Upper lobe of left lung (tissue), 6 donors: ENCODE data around the gene CLASP1. TPM values are rescaled to one million over a fixed set of nuclear protein-coding genes. Genes with fewer than 3 reads are reported as not detected.
A peak's percentile ranks its signal among the peaks of the same experiment; 100 is the strongest.
"Not testable (repeated sequence)": the region's sequence is repeated elsewhere in the genome, so short reads cannot be mapped to it uniquely, and the experiment has no call there.

Source experiments
- ATAC-seq, 2 donors: fragments of 200-7000 bp; cut with Tn5 transposase; one replicate each; pipeline ENCODE4 v1.9.1; 2022; ENCODE audit warnings: mild to moderate bottlenecking in 2 of 2, moderate library complexity in 2 of 2; ENCODE audit not compliant: low FRiP score in 2 of 2
- DNase-seq, 2 donors: peaks; one replicate each; pipeline ENCODE4 v3.0.0-alpha.2; 2019 to 2020
- H3K27ac ChIP-seq, 4 donors: fragments of 200-600 bp; sonication (generic); one replicate each; pipeline ENCODE4 v1.5.1; 2016 to 2019
- H3K27me3 ChIP-seq, 4 donors: fragments of 200-600 bp; sonication (generic); one replicate each; pipeline ENCODE4 v1.5.1; 2017 to 2019
- H3K36me3 ChIP-seq, 4 donors: fragments of 200-600 bp; sonication (generic); one replicate each; pipeline ENCODE4 v1.5.1; 2016 to 2019
- H3K4me1 ChIP-seq, 4 donors: fragments of 200-600 bp; sonication (generic); one replicate each; pipeline ENCODE4 v1.5.1; 2018 to 2019
- H3K4me3 ChIP-seq, 4 donors: fragments of 200-600 bp; sonication (generic); one replicate each; pipeline ENCODE4 v1.5.1; 2017 to 2019; ENCODE audit warnings: mild to moderate bottlenecking in 2 of 4, moderate library complexity in 1 of 4
- H3K9me3 ChIP-seq, 4 donors: fragments of 200-600 bp; sonication (generic); one replicate each; pipeline ENCODE4 v1.5.1; 2018 to 2019
- CTCF ChIP-seq, 6 experiments: fragments of 450-650 bp in 4 of 6; fragments of 200-600 bp in 2 of 6; sonication (generic) in 2 of 6; IDR thresholded peaks; one replicate each; pipeline ENCODE4 v1.5.1; 2016 to 2019; ENCODE audit warnings: antibody characterized with exemption in 6 of 6
- EP300 ChIP-seq, 4 donors: sonication (generic); formaldehyde crosslinking; IDR thresholded peaks; one replicate each; pipeline ENCODE4 v1.5.1; 2017; ENCODE audit warnings: antibody characterized with exemption in 4 of 4, control low read depth in 2 of 4
- POLR2A ChIP-seq, 4 donors: fragments of 450-650 bp; IDR thresholded peaks; one replicate each; pipeline ENCODE4 v1.5.1; 2016 to 2017; ENCODE audit warnings: antibody characterized with exemption in 4 of 4, mild to moderate bottlenecking in 2 of 4
- POLR2AphosphoS5 ChIP-seq, 2 donors: sonication (generic); formaldehyde crosslinking; IDR thresholded peaks; one replicate each; pipeline ENCODE4 v1.5.1; 2017; ENCODE audit warnings: antibody characterized with exemption in 2 of 2
- WGBS, 2 donors: methylation state at CpG; one replicate each; pipeline ENCODE4 v1.1.5; 2017 to 2018; 5-methylcytosine and 5-hydroxymethylcytosine counted together
- total RNA-seq, 6 donors: library from RNA; depleted of rRNA in 4 of 6; stranded (reverse); fragments of >200 nt in 4 of 6; gene quantifications; one replicate each; pipeline versions ENCODE4 v1.1.0 to v1.2.1, GENCODE V29; 2016 to 2021
- donor health status: DM: no; HTN: no; CAD: no; lungs with moderate emphysema.
- donor health status: DM: no; HTN: yes; CAD: no; lungs with severe emphysema.

CLASP1 gene
- total RNA-seq, 6 donors from 2014 or later, result 36.3 to 95.3 (median 46.8) TPM

DNA sequence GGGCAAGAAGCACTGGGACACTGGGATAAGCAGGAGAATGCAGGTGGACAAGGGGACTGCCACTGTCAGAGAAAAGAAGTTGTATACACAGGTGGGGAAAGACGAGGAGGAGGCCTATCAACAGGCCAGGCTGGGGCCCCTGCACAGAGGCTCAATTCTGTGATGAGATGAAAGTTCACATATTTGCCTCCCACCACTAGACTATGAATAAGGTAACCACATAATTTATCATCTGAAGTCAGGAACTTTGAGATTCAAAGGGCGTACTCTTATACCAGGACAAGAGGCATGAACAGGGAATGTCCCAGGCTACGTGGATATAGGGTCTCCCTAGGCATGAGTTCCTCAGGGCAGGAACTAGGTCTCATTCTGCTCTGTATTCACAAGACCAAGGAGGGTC is 84.4 kb downstream of the CLASP1 start:
- WGBS, 2 donors, result 88 to 99% methylated on average over 3 of the region's 3 CpGs
- H3K27ac ChIP-seq, result no peak overlapping the region
- TF ChIP-seq POLR2A (IDR thresholded peaks at IDR 0.05) (no peak), EP300 (IDR thresholded peaks at IDR 0.05) (no peak), POLR2AphosphoS5 (IDR thresholded peaks at IDR 0.05) (no peak), CTCF (IDR thresholded peaks at IDR 0.05) (no peak)
- no peaks in the 10 kb centered on the region for H3K27me3 ChIP-seq
- H3K9me3 ChIP-seq, result no peaks in the 10 kb centered on the region
- no peak for DNase-seq
- H3K4me3 ChIP-seq, result no peak overlapping the region
- no peak for ATAC-seq
- H3K4me1 ChIP-seq, result peaks cover 0 to 16% (median 6%) of the 10 kb centered on the region in 4 donors
- no peaks in the 10 kb centered on the region for H3K36me3 ChIP-seq

- 81 to 90% methylated on average over 1 of the region's 1 CpG for WGBS, 2 donors
- H3K36me3 ChIP-seq, H3K27me3 ChIP-seq, ATAC-seq, H3K9me3 ChIP-seq, DNase-seq, H3K4me3 ChIP-seq, H3K27ac ChIP-seq: not testable (repeated sequence)
- H3K4me1 ChIP-seq, result peaks cover 0 to 16% (median 6%) of the 10 kb centered on the region in 4 donors
Measured at GRCh38 chr2:121563754-121564153, 85.5 kb downstream of the CLASP1 start.

DNA sequence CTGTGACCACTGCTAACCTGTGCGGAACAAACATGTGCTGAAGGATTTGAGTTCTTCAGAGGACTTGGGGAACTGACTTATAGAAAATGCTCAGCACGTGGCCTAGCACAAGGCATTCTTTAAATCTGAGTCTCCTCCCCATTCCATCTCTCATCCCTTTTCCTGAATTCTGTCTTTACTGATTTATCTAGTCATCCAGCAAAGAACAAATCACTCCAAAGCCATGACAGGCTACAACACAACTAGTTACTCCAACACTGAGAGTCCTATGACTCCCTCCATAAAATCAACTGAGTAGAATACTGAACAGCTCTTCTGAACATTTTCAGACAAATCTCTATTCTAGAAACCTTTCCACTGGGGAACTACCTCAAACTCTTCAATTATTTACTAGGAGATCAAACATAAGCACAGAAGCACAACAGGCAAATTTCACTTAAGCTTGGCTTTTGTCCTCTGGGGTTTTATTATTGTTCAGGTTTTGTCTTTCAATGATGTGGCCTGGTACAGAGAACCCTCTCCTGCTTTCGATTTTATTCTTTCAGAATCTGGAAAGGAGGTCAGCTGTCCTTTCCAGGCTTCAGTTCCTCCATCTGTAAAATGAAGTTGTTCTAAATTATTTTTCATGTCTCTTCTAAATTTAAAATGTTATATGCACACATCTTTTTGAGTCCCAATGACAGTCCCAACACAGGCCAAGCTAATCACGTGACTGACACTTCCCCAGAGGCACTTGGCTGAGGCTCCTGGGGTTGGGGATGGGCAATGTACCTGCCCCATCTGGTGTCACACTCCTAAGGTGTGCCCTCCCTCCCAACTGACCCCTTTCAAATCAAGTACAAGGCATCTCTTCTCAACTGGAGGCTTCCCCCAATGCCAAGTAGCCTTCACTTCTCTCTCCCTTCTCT is 86.7 kb downstream of the CLASP1 start:
- no peaks in the 10 kb centered on the region for H3K36me3 ChIP-seq
- no peak for ATAC-seq
- no peak overlapping the region for H3K27ac ChIP-seq
- no peaks in the 10 kb centered on the region for H3K9me3 ChIP-seq
- no peaks in the 10 kb centered on the region for H3K27me3 ChIP-seq
- TF ChIP-seq CTCF (IDR thresholded peaks at IDR 0.05) (no peak), POLR2A (IDR thresholded peaks at IDR 0.05) (no peak), POLR2AphosphoS5 (IDR thresholded peaks at IDR 0.05) (no peak), EP300 (IDR thresholded peaks at IDR 0.05) (no peak)
- H3K4me3 ChIP-seq, result no peak overlapping the region
- no peak for DNase-seq
- WGBS, 2 donors, result 93% methylated on average over 4 of the region's 4 CpGs
- peaks cover 0 to 16% (median 6%) of the 10 kb centered on the region in 4 donors for H3K4me1 ChIP-seq

GRCh38 chr2:121561617-121562268 is 87.5 kb downstream of the CLASP1 start:
- peak in 1 of 2 donors; percentile 15 for DNase-seq
- Histone ChIP-seq H3K9me3 (no peaks in the 10 kb centered on the region), H3K4me1 (peaks cover 0 to 16% (median 6%) of the 10 kb centered on the region in 4 donors), H3K27ac (no peak overlapping the region), H3K36me3 (no peaks in the 10 kb centered on the region), H3K27me3 (no peaks in the 10 kb centered on the region), H3K4me3 (no peak overlapping the region)
- 91 to 92% methylated on average over 2 of the region's 2 CpGs for WGBS, 2 donors
- TF ChIP-seq EP300 (IDR thresholded peaks at IDR 0.05), result no peak
- TF ChIP-seq POLR2A (IDR thresholded peaks at IDR 0.05), result no peak
- TF ChIP-seq POLR2AphosphoS5 (IDR thresholded peaks at IDR 0.05), result no peak
- no peak for TF ChIP-seq CTCF (IDR thresholded peaks at IDR 0.05)
- ATAC-seq, result no peak

DNA sequence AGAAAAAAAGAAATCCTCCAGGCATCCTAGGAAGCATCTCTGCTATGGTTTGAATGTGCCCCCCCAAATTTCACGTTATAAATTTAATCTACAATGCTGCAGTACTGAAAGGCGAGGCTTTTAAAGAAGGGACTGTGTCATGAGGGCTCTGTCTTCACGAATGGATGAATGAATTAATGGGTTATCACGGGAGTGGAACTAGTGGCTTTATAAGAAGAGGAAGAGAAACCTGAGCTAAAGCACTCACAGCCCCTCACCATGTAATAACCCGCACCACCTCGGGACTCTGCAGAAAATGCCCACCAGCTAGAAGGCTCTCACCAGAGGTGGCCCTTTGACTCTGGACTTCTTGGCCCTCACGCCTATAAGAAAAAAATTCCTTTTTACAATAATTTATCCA is 90.9 kb downstream of the CLASP1 start:
- Histone ChIP-seq H3K27me3 (no peaks in the 10 kb centered on the region), H3K4me1 (peaks cover 0 to 4% (median 1%) of the 10 kb centered on the region in 4 donors), H3K4me3 (no peak overlapping the region), H3K9me3 (no peaks in the 10 kb centered on the region), H3K36me3 (no peaks in the 10 kb centered on the region), H3K27ac (no peak overlapping the region)
- WGBS, 2 donors, result 85 to 90% methylated on average over 7 of the region's 7 CpGs
- TF ChIP-seq POLR2A (IDR thresholded peaks at IDR 0.05) (no peak), EP300 (IDR thresholded peaks at IDR 0.05) (no peak), CTCF (IDR thresholded peaks at IDR 0.05) (no peak), POLR2AphosphoS5 (IDR thresholded peaks at IDR 0.05) (no peak)
- no peak for ATAC-seq
- no peak for DNase-seq
